Measurements from ENCODE around the gene HSPG2. TPM values are rescaled to one million over a fixed set of nuclear protein-coding genes. Genes with fewer than 3 reads are reported as not detected.

Gene HSPG2
- total and polyA plus RNA-seq, 2 of the 13 experiments (the other 11 are each of a cell fraction or from before 2014, with no cell fraction given), result 9.1 to 13.1 TPM

GRCh38 chr1:21868482-21868881 is 68.6 kb downstream of the HSPG2 start (continued):
- TF ChIP-seq ZBTB39 (CRISPR knock-in tag; IDR thresholded peaks at IDR 0.05), result no peak
- TF ChIP-seq CEBPB (IDR thresholded peaks at IDR 0.05; ENCODE audit: borderline replicate concordance, low read depth, low read length), result no peak
- TF ChIP-seq MED8 (CRISPR knock-in tag; IDR thresholded peaks at IDR 0.05; ENCODE audit: insufficient replicate concordance), result no peak
- TF ChIP-seq ZNF598 (CRISPR knock-in tag; IDR thresholded peaks at IDR 0.05; ENCODE audit: borderline replicate concordance), result no peak

GRCh38 chr1:21867451-21867996 is 69.6 kb downstream of the HSPG2 start:
- no peak overlapping the region for H3K4me3 ChIP-seq (replicated peaks in 1 of 3; ENCODE audit: insufficient read depth in 1 of 3, low read depth in 2 of 3, low read length in 3 of 3)
- H3K27ac ChIP-seq (ENCODE audit: extremely low read length, insufficient read depth, low read length), result no peak overlapping the region
- no peak overlapping the region for H2AFZ ChIP-seq (ENCODE audit: low read length)
- DNase-seq (ENCODE audit: low spot score) (no peak), ATAC-seq (no peak), FAIRE-seq (no peak)
- ChIA-PET POLR2A (no interaction called here), CTCF (ENCODE audit: low intra/inter-chr PET ratio, low total read pairs) (no interaction called here)
- peaks cover 35% of the 10 kb centered on the region for H3K4me1 ChIP-seq (ENCODE audit: insufficient read depth, low read length)
- H3K9me3 ChIP-seq (ENCODE audit: low read length), result no peaks in the 10 kb centered on the region
- TF ChIP-seq ZNF652 (CRISPR knock-in tag; IDR thresholded peaks at IDR 0.05; ENCODE audit: borderline replicate concordance, low read depth) (no peak), E2F1 (CRISPR knock-in tag; IDR thresholded peaks at IDR 0.05) (no peak), CREM (IDR thresholded peaks at IDR 0.05) (no peak), CREM (CRISPR knock-in tag; IDR thresholded peaks at IDR 0.05) (no peak), ZNF260 (CRISPR knock-in tag; IDR thresholded peaks at IDR 0.05; ENCODE audit: borderline replicate concordance, low read depth) (no peak), EEA1 (CRISPR knock-in tag; IDR thresholded peaks at IDR 0.05; ENCODE audit: borderline replicate concordance) (no peak), ZFP37 (CRISPR knock-in tag; IDR thresholded peaks at IDR 0.05; ENCODE audit: borderline replicate concordance) (no peak), ZNF557 (CRISPR knock-in tag; IDR thresholded peaks at IDR 0.05) (no peak), REL (CRISPR knock-in tag; conservative IDR thresholded peaks at IDR 0.05) (no peak), ZBTB37 (CRISPR knock-in tag; IDR thresholded peaks at IDR 0.05) (no peak), AGO1 (IDR thresholded peaks at IDR 0.05; ENCODE audit: low read depth, low read length, poor library complexity, severe bottlenecking) (no peak), HHEX (CRISPR knock-in tag; IDR thresholded peaks at IDR 0.05) (no peak), ZNF562 (CRISPR knock-in tag; IDR thresholded peaks at IDR 0.05; ENCODE audit: borderline replicate concordance) (no peak)
- H3K4me2 ChIP-seq (ENCODE audit: low read depth, low read length), result no peak overlapping the region
- H3K27me3 ChIP-seq (ENCODE audit: control insufficient read depth in 1 of 2, insufficient read depth in 2 of 2, low read length in 2 of 2), result no peaks in the 10 kb centered on the region
- H3K79me2 ChIP-seq (ENCODE audit: insufficient read depth, low read length), result no peaks in the 10 kb centered on the region
- no peak overlapping the region for H3K9ac ChIP-seq (ENCODE audit: insufficient read depth, low read depth, low read length)
- 91% methylated on average over 5 of the region's 5 CpGs for WGBS (ENCODE audit: low lambda C conversion rate)
- in situ Hi-C loops (cut with HindIII; ENCODE audit: extremely low pct_ligation_motif_present, low pct_unique_long_range_greater_than_20kb) (no loop called here), intact Hi-C loops (cut with micrococcal nuclease; ENCODE audit: unreplicated experiment) (no loop called here)
- H3K36me3 ChIP-seq (replicated peaks in 1 of 2; ENCODE audit: control insufficient read depth in 1 of 2, insufficient read depth in 2 of 2, low read length in 2 of 2), result peaks cover 7 to 25% of the 10 kb centered on the region in 2 experiments; a peak in 3 of 5 replicates
- BruUV-seq (replicated peaks), result no TSS peak
- H4K20me1 ChIP-seq (ENCODE audit: insufficient read depth, low read length), result no peaks in the 10 kb centered on the region; the same call in 1 of the 2 replicates
